Panc1 (cell line): ENCODE measurements around the gene SLX9. TPM values are rescaled to one million over a fixed set of nuclear protein-coding genes. Genes with fewer than 3 reads are reported as not detected.

Experiments
- ATAC-seq: fragments of 200-7000 bp; cut with Tn5 transposase; 2 replicates; pipeline ENCODE4 v1.9.1; 2020; ENCODE audit warnings: mild to moderate bottlenecking, moderate library complexity
- BruUV-seq: library from RNA; stranded (reverse); fragments of 400-500 nt; replicated peaks from 2 replicates; lab custom pipeline; 2021; lab: Mats Ljungman, UMichigan
- CTCF ChIA-PET: fragments of 300-600 bp; sonication (Branson Sonifier 250); formaldehyde crosslinking; loops from one replicate; lab custom pipeline; 2022; ENCODE audit warnings: antibody characterized with exemption; lab: Charles Lee
- POLR2A ChIA-PET: fragments of 300-600 bp; sonication (Branson Sonifier 250); formaldehyde crosslinking; loops from one replicate; lab custom pipeline; 2022; ENCODE audit warnings: antibody characterized with exemption; lab: Charles Lee
- DNase-seq: peaks from one replicate; pipeline ENCODE4 v3.0.0-alpha.2; 2010; ENCODE audit warnings: low read depth, low spot score
- H3K27ac ChIP-seq: 2 replicates; pipeline ENCODE4 v1.5.1; 2011; ENCODE audit warnings: mild to moderate bottlenecking, low read length, inconsistent platforms
- H3K27me3 ChIP-seq: fragments of 200-500 bp; sonication (Bioruptor generic); 2 replicates; pipeline ENCODE4 v1.6.0; 2014; ENCODE audit warnings: low read length, inconsistent platforms; ENCODE audit not compliant: control insufficient read depth, insufficient read depth
- H3K36me3 ChIP-seq: fragments of 200-500 bp; sonication (Bioruptor generic); 2 replicates; pipeline ENCODE4 v1.5.1; 2014; ENCODE audit warnings: inconsistent platforms, mild to moderate bottlenecking, low read length, moderate library complexity; ENCODE audit not compliant: control insufficient read depth, insufficient read depth
- H3K4me1 ChIP-seq: 2 replicates; pipeline ENCODE4 v1.5.1; 2011; ENCODE audit warnings: inconsistent platforms, mild to moderate bottlenecking, low read length, moderate library complexity; ENCODE audit not compliant: control insufficient read depth, insufficient read depth
- H3K4me3 ChIP-seq, 2 experiments: 2 replicates each; pipeline ENCODE4 v1.5.1; 2011 to 2012; ENCODE audit warnings: low read depth in 2 of 2, low read length in 2 of 2, mild to moderate bottlenecking in 2 of 2, inconsistent platforms in 1 of 2, moderate library complexity in 1 of 2
- H3K9me3 ChIP-seq: fragments of 200-500 bp; sonication (Bioruptor generic); 2 replicates; pipeline ENCODE4 v1.5.1; 2014; ENCODE audit warnings: low read depth, mild to moderate bottlenecking, inconsistent platforms, low read length, moderate library complexity; ENCODE audit not compliant: control insufficient read depth, insufficient read depth
- POLR2AphosphoS5 ChIP-seq: IDR thresholded peaks from 2 replicates; pipeline ENCODE4 v1.6.1; 2012; ENCODE audit warnings: mild to moderate bottlenecking, low read depth, low read length, moderate library complexity
- SIN3A ChIP-seq: IDR thresholded peaks from 2 replicates; pipeline ENCODE4 v1.6.1; 2012; ENCODE audit warnings: low read depth, mild to moderate bottlenecking, low read length, moderate library complexity, borderline replicate concordance; ENCODE audit not compliant: insufficient read depth
- TCF7L2 ChIP-seq: IDR thresholded peaks from 2 replicates; pipeline ENCODE4 v1.6.1; 2011; ENCODE audit warnings: mild to moderate bottlenecking, low read depth, low read length, inconsistent platforms
- in situ Hi-C: cut with HindIII; loops from 2 replicates; pipeline ENCODE4 v1.10.0; 2016; ENCODE audit warnings: low sequenced_read_pairs, low pct_unique_long_range_greater_than_20kb
- intact Hi-C: fragments of 100-400 bp; cut with micrococcal nuclease; formaldehyde crosslinking; loops from one replicate; pipeline ENCODE4 v1.10.0; 2022; ENCODE audit not compliant: unreplicated experiment
- total RNA-seq: library from RNA; stranded (reverse); gene quantifications from one replicate; pipeline ENCODE4 v1.2.1, GENCODE V29; 2021; ENCODE audit not compliant: unreplicated experiment
- TF ChIP-seq, protein P1 (sequence below): fragments of 450-650 bp; IDR thresholded peaks from 2 replicates; pipeline ENCODE4 v1.5.1; 2017; ENCODE audit warnings: mild to moderate bottlenecking
- TF ChIP-seq, protein P2 (sequence below), 2 experiments: IDR thresholded peaks; 2 replicates each; pipeline ENCODE4 v1.6.1; 2011 to 2012; ENCODE audit warnings: low read depth in 2 of 2, control low read depth in 1 of 2, low read length in 1 of 2, mild to moderate bottlenecking in 1 of 2, moderate library complexity in 1 of 2; ENCODE audit not compliant: insufficient read depth in 1 of 2

The SLX9 gene
- total RNA-seq, 1 experiment from 2014 or later = 50.9 TPM

DNA sequence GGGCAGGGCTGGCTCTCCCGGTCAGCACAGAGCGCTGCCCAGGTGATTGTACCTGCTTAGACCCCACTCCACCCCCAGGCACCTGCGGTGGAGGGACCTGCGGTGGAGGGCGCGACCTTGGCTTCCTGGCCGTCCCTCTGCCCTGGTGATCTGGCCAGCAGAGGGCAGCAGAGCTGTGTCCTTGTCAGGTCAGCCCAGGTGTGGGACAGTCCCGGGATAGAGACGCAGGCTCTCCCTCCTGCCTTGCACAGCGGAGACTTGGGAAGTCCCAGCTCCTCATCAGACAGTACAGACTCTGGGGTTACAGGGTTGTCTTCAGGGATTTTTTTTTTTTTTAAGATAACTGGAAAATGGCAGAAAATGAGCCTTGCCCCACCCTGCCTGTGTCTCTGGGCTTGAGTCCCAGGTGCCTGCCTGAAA lies 10.0 kb downstream of the SLX9 start:
- Histone ChIP-seq H3K36me3 (no peaks in the 10 kb centered on the region), H3K27me3 (no peaks in the 10 kb centered on the region), H3K27ac (no peak overlapping the region), H3K4me1 (peaks cover 33% of the 10 kb centered on the region), H3K4me3 (no peak overlapping the region), H3K9me3 (no peaks in the 10 kb centered on the region)
- TF ChIP-seq POLR2AphosphoS5 = no peak
- TF ChIP-seq, protein P1, sequence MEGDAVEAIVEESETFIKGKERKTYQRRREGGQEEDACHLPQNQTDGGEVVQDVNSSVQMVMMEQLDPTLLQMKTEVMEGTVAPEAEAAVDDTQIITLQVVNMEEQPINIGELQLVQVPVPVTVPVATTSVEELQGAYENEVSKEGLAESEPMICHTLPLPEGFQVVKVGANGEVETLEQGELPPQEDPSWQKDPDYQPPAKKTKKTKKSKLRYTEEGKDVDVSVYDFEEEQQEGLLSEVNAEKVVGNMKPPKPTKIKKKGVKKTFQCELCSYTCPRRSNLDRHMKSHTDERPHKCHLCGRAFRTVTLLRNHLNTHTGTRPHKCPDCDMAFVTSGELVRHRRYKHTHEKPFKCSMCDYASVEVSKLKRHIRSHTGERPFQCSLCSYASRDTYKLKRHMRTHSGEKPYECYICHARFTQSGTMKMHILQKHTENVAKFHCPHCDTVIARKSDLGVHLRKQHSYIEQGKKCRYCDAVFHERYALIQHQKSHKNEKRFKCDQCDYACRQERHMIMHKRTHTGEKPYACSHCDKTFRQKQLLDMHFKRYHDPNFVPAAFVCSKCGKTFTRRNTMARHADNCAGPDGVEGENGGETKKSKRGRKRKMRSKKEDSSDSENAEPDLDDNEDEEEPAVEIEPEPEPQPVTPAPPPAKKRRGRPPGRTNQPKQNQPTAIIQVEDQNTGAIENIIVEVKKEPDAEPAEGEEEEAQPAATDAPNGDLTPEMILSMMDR = peak; percentile 90
- TF ChIP-seq TCF7L2 = no peak
- no peak for TF ChIP-seq SIN3A
- TF ChIP-seq, protein P2, sequence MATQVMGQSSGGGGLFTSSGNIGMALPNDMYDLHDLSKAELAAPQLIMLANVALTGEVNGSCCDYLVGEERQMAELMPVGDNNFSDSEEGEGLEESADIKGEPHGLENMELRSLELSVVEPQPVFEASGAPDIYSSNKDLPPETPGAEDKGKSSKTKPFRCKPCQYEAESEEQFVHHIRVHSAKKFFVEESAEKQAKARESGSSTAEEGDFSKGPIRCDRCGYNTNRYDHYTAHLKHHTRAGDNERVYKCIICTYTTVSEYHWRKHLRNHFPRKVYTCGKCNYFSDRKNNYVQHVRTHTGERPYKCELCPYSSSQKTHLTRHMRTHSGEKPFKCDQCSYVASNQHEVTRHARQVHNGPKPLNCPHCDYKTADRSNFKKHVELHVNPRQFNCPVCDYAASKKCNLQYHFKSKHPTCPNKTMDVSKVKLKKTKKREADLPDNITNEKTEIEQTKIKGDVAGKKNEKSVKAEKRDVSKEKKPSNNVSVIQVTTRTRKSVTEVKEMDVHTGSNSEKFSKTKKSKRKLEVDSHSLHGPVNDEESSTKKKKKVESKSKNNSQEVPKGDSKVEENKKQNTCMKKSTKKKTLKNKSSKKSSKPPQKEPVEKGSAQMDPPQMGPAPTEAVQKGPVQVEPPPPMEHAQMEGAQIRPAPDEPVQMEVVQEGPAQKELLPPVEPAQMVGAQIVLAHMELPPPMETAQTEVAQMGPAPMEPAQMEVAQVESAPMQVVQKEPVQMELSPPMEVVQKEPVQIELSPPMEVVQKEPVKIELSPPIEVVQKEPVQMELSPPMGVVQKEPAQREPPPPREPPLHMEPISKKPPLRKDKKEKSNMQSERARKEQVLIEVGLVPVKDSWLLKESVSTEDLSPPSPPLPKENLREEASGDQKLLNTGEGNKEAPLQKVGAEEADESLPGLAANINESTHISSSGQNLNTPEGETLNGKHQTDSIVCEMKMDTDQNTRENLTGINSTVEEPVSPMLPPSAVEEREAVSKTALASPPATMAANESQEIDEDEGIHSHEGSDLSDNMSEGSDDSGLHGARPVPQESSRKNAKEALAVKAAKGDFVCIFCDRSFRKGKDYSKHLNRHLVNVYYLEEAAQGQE (IDR thresholded peaks at IDR 0.05; ENCODE audit: insufficient read depth in 1 of 2, low read depth in 2 of 2, low read length in 1 of 2) = no peak
- ChIA-PET POLR2A (no interaction called here), CTCF (interaction anchor here (0.6 to 1.3 kb wide), 8 partner anchors 18 to 843 kb away, joined by 3 to 17 read pairs (median 3); no protein-coding TSS in a partner anchor)
- BruUV-seq = no TSS peak
- in situ Hi-C loops (no loop called here), intact Hi-C loops (loop anchor here (2.0 kb wide), 1 partner anchor 179 kb away; no protein-coding TSS in a partner anchor)
- ATAC-seq (peak; percentile 85), DNase-seq (peak; percentile 35)

DNA sequence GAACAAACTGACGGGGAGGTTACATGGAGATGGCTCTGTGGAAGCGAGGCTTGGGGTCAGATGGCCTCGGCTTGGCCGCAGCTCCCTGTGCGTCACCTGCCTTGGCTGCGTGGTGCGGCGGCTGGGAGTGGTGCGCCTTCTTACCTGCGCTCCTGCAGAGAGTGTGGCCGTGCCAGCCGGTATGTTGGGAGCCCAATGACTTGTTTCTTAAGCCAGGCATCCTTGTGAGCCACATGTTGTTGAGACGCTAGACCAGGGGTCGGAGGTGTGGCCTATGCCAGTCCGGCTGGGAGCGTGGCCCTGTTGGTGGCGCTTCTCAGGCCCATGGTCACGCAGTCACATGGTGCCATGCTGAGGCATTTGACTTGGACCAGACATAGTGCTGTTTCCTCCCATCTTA lies 10.5 kb downstream of the SLX9 start:
- intact Hi-C loops = no loop called here
- POLR2A ChIA-PET = no interaction called here

More for the DNA sequence above, 10.5 kb downstream of the SLX9 start:
- Histone ChIP-seq H3K9me3 (no peaks in the 10 kb centered on the region), H3K27me3 (no peaks in the 10 kb centered on the region), H3K4me1 (peaks cover 33% of the 10 kb centered on the region), H3K36me3 (no peaks in the 10 kb centered on the region), H3K27ac (no peak overlapping the region), H3K4me3 (no peak overlapping the region)
- CTCF ChIA-PET = interaction anchor here (0.6 to 1.3 kb wide), 7 partner anchors 17 to 842 kb away, joined by 3 to 17 read pairs (median 3); no protein-coding TSS in a partner anchor
- no peak for DNase-seq
- in situ Hi-C loops = no loop called here
- BruUV-seq = no TSS peak
- TF ChIP-seq, protein P1 = no peak
- TF ChIP-seq POLR2AphosphoS5 = no peak
- TF ChIP-seq, protein P2 (IDR thresholded peaks at IDR 0.05; ENCODE audit: insufficient read depth in 1 of 2, low read depth in 2 of 2, low read length in 1 of 2) = no peak
- no peak for TF ChIP-seq TCF7L2
- no peak for TF ChIP-seq SIN3A
- ATAC-seq = no peak
